ENCODE results near the gene MYOG.

The MYOG gene

DNA sequence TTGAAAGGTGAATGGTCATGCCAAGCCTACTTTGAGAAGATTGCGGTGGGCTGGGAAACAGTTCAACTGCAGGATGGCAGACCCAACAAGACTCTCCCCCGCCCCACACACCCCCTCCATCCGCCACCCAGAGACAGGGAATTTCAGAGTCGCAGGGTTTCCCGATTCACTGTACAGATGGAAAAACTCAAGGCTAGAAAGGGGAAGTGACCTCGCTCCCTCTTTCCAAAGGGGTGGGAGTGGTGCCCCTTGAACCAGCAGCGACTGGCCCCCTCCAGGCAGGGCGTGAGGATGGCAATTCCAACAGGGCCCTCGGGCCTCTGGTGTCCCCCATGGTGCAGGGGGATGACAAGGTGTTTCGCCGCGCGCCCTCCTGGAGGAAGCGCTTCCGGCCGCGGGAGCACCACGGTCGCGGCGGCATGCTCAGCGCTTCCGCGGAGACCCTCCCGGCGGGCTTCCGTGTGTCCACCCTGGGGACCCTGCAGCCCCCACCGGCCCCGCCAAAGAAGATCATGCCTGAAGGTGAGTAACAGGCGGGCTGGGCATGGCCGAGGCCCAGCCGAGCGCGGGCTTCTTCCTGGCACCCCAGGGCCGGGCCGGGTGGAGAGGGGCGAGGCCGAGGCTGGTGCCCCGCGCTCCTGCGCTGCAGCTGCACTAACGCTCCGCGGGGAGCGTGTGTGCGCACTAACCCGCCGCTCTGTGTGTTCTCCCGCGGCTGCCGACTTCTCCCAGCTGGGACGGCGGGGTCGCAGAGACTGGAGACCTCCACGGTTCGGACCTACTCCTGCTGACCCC, 10.4 kb downstream of the MYOG start:
- peak; percentile 12 for DNase-seq
- H3K27me3 Mint-ChIP-seq = peaks cover 43% of the 10 kb centered on the region
- peak; percentile 25 for ATAC-seq
- H3K9me3 Mint-ChIP-seq = no peaks in the 10 kb centered on the region
- H3K27ac Mint-ChIP-seq = no peak overlapping the region
- H3K4me1 Mint-ChIP-seq = peaks cover 4% of the 10 kb centered on the region
- H3K36me3 Mint-ChIP-seq (ENCODE audit: low read depth) = peaks cover 2% of the 10 kb centered on the region
- no peak overlapping the region for H3K4me3 Mint-ChIP-seq

DNA sequence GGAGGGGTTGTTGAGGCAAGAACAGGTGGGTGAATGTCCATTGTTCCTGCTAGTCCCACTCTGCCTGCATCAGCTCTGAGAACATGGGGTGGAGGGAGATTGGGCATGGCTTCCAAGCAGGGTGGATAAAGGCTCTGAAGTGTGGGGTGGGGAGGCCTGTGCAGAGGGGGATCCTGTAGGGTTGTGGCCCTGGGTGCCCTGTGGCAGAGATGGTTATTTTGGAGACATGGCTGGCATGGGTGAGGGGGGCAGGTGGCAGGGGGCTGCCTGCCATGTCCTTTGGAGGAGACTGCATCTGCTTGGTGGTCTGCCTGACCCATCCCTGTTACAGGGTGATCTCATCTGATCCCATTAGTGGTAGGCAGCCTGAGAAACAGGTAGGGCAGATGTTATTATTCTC, 11.2 kb downstream of the MYOG start:
- no peak overlapping the region for H3K4me3 Mint-ChIP-seq
- no peak overlapping the region for H3K27ac Mint-ChIP-seq
- peaks cover 4% of the 10 kb centered on the region for H3K4me1 Mint-ChIP-seq
- DNase-seq (no peak), ATAC-seq (no peak)
- H3K27me3 Mint-ChIP-seq = peaks cover 43% of the 10 kb centered on the region
- no peaks in the 10 kb centered on the region for H3K9me3 Mint-ChIP-seq
- peaks cover 2% of the 10 kb centered on the region for H3K36me3 Mint-ChIP-seq (ENCODE audit: low read depth)

DNA sequence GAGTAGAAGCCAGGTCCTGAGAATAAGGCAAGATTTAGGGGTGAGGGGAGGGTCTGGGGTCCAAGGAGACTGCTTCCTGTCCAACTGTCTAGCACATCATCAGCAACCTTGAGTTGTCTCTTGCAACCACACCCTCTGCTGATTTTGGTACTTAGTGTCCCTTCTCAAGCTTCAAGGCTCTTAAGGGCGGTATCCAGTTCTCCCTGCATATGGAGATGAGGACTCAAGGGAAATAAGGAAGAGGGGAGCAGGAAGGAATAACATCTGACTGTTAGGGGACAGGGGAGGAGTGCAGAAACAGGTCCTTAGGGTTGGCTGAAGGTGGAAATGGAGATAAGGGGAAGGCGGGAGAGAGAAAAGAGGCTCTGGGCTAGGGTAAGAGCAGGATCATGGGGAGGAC, 12.3 kb downstream of the MYOG start:
- H3K4me1 Mint-ChIP-seq = peaks cover 4% of the 10 kb centered on the region
- DNase-seq = no peak
- no peak for ATAC-seq
- H3K27me3 Mint-ChIP-seq = peaks cover 43% of the 10 kb centered on the region
- no peak overlapping the region for H3K27ac Mint-ChIP-seq
- peaks cover 2% of the 10 kb centered on the region for H3K36me3 Mint-ChIP-seq (ENCODE audit: low read depth)
- H3K9me3 Mint-ChIP-seq = no peaks in the 10 kb centered on the region
- H3K4me3 Mint-ChIP-seq = no peak overlapping the region

DNA sequence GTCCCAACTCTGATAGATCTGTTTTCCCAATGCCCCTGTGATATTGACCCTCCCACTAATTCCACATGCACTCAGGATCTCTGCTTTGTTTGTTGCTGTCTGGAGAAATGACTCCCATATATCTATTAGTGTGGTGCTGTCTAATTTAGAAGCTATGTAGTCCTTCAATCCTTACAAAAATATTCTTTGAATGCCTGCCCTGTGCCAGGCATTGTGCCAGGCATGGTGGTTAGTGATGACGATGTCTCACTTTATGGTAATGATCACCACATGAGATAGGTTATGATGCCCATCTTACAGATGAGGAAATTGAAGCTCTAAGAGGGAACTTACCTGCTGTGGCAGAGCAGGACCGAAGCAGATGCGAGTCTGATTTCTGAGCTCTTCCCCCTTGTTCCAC, 12.9 kb downstream of the MYOG start:
- Mint-ChIP-seq H3K27me3 (peaks cover 39% of the 10 kb centered on the region), H3K36me3 (ENCODE audit: low read depth) (peaks cover 2% of the 10 kb centered on the region), H3K27ac (no peak overlapping the region), H3K9me3 (no peaks in the 10 kb centered on the region), H3K4me1 (peaks cover 4% of the 10 kb centered on the region), H3K4me3 (no peak overlapping the region)
- ATAC-seq (no peak), DNase-seq (no peak)

DNA sequence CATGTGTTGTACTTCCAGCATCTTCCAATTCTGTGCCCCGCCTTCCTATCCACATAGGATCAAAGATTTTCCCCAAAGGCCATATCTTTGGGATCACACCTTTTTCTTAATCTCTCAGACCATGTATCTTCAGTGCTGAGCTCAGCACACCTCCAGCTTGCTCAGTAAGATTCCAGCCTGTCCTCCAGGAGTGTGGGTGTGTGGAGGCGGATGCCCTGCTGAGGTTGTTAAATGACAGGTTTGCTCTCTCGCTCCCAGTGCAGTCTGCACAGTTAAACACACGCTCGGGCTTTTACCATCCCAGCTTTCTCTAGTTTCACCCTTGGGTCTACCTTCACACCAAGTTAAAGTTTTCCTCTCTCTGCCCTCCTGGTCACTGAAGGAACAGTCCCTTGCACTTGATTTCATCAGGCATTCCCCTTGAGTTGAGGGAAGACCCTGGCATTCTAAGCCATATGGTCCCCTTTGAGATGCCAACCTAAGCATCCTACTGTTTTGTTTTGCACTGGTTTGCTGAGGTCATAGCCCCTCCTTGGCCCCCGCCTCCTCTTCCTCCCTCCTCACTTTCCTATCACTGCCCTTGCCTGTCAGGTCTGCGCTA, 13.7 kb downstream of the MYOG start:
- ATAC-seq = no peak
- Mint-ChIP-seq H3K9me3 (no peaks in the 10 kb centered on the region), H3K27ac (no peak overlapping the region), H3K36me3 (ENCODE audit: low read depth) (peaks cover 2% of the 10 kb centered on the region), H3K27me3 (peaks cover 34% of the 10 kb centered on the region), H3K4me3 (no peak overlapping the region), H3K4me1 (peaks cover 4% of the 10 kb centered on the region)
- DNase-seq = no peak

DNA sequence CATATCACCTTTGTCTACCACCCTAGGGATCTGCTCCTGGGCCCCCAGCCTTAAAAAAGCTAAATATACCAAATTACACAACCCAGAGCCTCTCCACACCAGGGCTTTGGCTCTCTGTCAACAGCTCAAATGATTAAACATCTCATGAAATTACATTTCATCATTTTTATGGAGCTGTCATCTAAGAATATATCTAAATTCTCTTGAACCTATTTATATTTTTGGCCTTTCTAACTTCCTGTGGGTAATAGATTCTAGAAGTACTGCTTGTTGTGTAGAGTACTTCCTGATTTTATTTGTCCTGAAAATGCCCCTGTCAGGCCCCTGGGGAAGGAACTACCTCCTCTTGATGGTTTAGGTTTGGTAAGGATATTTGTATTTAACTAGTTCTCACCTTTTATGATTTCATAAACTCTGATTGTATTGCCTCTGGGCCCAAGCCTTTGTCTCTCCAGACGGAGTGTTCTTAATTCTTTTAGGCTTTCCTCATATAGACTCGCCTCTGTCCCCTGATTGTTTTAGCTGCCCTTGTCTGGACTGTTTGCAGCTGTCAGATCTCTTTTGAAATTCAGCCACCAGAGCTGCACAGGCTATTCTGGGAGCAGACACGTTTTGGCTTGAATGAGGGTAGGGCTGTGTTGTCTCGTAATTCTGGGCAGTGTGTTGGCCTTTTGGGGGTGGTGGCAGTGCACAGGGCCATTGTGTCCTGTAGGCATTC, 16.6 kb downstream of the MYOG start:
- Mint-ChIP-seq H3K36me3 (ENCODE audit: low read depth) (peaks cover 2% of the 10 kb centered on the region), H3K27me3 (peaks cover 14% of the 10 kb centered on the region), H3K27ac (no peak overlapping the region), H3K4me3 (no peak overlapping the region), H3K4me1 (no peaks in the 10 kb centered on the region), H3K9me3 (no peaks in the 10 kb centered on the region)
- no peak for ATAC-seq
- no peak for DNase-seq

DNA sequence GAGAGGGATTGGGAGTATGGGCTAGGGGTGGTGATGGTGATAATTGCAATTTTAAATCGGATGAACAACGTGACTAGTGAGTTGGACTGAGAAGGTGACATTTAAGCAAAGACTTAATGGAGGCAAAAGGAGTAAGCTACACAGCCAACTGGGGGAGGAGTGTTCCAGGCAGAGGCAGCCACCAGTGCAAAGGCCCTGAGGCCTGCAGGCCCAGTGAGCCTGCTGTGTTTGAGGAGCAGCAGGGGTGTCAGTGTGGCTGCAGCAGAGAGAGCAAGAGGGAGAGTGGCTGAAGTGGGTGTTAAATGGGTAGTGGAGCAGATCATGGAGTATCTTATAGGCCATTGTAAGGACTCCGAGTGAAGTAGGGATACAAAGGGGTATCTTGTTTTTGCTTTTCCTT, 18.8 kb downstream of the MYOG start:
- Mint-ChIP-seq H3K27ac (no peak overlapping the region), H3K4me3 (no peak overlapping the region), H3K27me3 (no peaks in the 10 kb centered on the region), H3K9me3 (no peaks in the 10 kb centered on the region), H3K36me3 (ENCODE audit: low read depth) (peaks cover 2% of the 10 kb centered on the region), H3K4me1 (no peaks in the 10 kb centered on the region)
- DNase-seq = no peak
- ATAC-seq = no peak

DNA sequence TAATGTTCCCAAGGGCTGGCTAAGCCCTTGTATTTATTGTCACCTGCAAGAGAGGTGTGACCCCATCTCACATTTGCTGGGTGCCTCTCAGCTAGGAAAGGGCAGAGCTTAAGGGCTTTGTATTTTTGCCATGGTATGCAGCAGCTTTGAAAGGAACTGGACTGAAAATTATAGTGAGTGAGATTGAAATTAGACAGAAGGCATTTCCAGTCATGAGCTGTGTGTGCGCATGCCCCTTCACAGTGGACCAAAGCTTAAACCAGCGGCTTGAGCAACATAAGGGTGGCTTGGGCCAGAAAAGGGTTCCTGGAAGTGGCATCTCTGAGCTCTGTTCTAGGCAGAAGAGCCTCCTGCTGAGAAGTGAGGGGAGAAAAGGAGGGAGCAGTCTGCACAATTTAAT, 19.8 kb downstream of the MYOG start:
- Mint-ChIP-seq H3K4me1 (no peaks in the 10 kb centered on the region), H3K4me3 (no peak overlapping the region), H3K9me3 (no peaks in the 10 kb centered on the region), H3K36me3 (ENCODE audit: low read depth) (no peaks in the 10 kb centered on the region), H3K27ac (no peak overlapping the region), H3K27me3 (no peaks in the 10 kb centered on the region)
- ATAC-seq = no peak
- no peak for DNase-seq

DNA sequence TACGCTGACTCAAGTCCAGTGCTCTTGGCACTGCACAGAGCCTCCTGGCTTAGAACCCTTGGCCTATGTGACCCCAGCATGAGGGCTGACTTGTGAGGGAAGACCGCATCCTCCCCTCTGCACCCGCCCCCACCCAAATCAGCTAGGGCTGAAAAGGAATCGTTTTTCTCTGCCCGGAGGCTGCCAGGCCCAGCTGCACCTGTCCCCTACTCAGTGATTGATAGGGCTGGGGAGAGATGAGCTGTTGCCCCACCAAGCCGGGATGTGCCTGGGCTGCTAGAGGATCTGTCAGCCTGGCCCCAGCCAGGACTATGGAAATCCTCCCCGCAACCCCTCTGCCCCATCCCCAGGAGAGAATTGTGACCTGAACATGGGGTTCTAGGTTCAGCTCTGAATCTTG, 20.6 kb downstream of the MYOG start:
- Mint-ChIP-seq H3K27ac (no peak overlapping the region), H3K36me3 (ENCODE audit: low read depth) (no peaks in the 10 kb centered on the region), H3K27me3 (no peaks in the 10 kb centered on the region), H3K4me1 (no peaks in the 10 kb centered on the region), H3K4me3 (no peak overlapping the region), H3K9me3 (no peaks in the 10 kb centered on the region)
- DNase-seq (no peak), ATAC-seq (no peak)

DNA sequence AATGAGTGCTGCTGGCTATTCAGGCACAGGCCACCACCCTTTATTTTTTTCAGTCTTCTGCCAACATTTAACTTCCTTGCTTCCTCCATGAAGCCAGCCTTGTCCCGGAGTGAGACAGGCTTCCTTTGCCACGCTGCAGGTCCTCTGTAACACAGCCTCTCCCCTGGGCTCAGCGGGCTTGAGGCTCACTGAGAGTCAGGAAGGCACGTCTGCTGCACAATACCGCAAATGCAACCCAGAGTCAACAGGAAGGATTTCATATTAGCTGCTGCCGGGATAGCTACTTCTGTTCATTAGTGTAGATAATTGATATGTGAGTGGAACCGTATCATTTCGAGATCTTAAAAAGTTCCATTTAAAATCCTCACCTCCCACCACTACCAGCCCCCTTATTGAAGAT, 22.5 kb downstream of the MYOG start:
- Mint-ChIP-seq H3K36me3 (ENCODE audit: low read depth) (no peaks in the 10 kb centered on the region), H3K4me1 (no peaks in the 10 kb centered on the region), H3K4me3 (no peak overlapping the region), H3K27ac (no peak overlapping the region), H3K9me3 (no peaks in the 10 kb centered on the region), H3K27me3 (no peaks in the 10 kb centered on the region)
- ATAC-seq = no peak
- no peak for DNase-seq

DNA sequence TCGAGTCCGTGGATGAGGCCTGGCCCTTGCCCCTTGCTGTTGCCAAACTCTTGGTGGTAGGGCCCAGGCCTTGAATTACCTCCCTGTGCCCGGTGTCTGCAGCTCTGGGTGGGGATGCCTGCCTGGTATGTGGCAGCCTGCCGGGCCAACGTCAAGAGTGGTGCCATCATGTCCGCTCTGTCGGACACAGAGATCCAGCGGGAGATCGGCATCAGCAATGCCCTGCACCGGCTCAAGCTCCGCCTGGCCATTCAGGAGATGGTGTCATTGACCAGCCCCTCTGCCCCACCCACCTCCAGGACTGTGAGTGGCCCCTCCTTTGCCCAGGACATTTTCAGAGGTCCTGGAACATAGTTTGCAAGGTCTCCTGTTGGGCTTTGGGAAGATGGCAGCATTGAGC, 25.7 kb downstream of the MYOG start:
- Mint-ChIP-seq H3K36me3 (ENCODE audit: low read depth) (peaks cover 2% of the 10 kb centered on the region), H3K27me3 (peaks cover 2% of the 10 kb centered on the region), H3K9me3 (no peaks in the 10 kb centered on the region), H3K4me1 (no peaks in the 10 kb centered on the region), H3K27ac (no peak overlapping the region), H3K4me3 (no peak overlapping the region)
- DNase-seq (no peak), ATAC-seq (no peak)

DNA sequence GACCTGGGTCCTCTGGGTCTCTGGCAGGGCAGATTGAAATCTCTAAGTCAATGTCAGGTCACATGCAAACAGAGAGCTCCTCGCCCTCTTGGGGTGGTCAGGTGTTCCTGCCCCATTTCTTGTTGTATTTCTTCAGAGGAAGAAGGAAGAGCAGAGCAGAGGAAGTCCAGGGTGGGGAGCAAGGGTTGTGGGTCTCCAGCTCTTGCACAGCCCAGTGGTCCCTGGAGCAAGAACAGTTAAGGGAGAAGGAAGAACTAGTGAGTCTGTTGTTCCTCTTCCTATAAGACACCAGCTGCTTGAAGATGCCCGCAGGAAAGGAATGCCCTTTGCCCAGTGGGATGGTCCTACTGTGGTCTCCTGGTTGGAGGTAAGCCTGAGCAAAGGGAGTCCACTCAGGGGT, 26.3 kb downstream of the MYOG start:
- DNase-seq (no peak), ATAC-seq (no peak)
- Mint-ChIP-seq H3K4me1 (no peaks in the 10 kb centered on the region), H3K27me3 (peaks cover 2% of the 10 kb centered on the region), H3K4me3 (no peak overlapping the region), H3K36me3 (ENCODE audit: low read depth) (peaks cover 2% of the 10 kb centered on the region), H3K27ac (no peak overlapping the region), H3K9me3 (no peaks in the 10 kb centered on the region)

DNA sequence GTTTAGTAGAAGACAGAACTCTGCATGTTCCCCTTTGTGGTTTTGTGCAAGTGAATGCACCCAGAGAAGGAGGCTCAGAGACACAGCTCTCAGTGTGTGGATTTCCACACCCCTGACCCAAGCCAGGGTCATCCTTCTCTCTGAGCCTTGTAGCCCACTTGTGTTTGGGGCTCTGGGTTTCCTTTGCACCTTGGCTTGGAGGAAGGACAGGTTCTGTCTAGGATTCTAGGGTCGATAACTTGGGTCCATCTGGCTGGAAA, 27.2 kb downstream of the MYOG start:
- peaks cover 2% of the 10 kb centered on the region for H3K36me3 Mint-ChIP-seq (ENCODE audit: low read depth)
- ATAC-seq = no peak
- no peak overlapping the region for H3K27ac Mint-ChIP-seq
- no peak for DNase-seq
- no peak overlapping the region for H3K4me3 Mint-ChIP-seq
- no peaks in the 10 kb centered on the region for H3K4me1 Mint-ChIP-seq
- H3K9me3 Mint-ChIP-seq = no peaks in the 10 kb centered on the region
- peaks cover 2% of the 10 kb centered on the region for H3K27me3 Mint-ChIP-seq

DNA sequence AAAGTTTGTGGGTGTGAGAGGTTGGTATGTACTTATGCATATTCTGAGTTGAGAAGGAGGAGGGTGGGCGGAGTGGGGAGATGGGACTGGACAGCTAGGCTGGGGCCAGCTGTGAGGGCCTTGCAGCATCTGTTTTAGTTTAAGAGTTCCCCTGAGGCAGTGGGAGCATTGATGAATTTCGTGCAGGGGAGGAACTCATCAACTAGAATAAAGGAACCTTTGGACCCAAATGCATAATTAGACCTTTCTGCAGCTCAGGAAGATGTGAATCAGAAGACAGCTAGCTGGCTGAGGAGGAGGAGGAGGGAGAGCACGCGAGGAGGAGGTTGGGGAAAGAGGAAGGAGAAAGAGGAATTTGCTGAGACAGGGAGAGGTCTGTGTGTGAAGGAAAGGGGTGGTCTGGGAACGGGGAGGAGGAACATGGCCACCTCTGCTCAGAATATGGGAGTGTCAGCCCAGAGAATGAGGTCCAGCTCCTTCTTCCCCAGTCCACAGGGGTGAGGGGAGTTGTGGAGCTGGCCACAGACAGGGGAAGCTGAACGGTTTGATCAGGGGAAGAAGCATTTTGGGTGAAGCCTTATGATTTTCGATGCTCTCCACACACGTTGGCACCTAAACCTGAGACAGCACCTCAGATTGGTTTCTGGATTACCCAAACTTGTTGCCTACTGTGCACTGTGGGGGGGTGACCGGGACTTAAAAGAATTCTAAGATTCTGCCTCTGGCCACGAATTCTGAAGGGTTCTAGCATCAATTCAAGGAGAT, 27.7 kb downstream of the MYOG start:
- Mint-ChIP-seq H3K4me1 (no peaks in the 10 kb centered on the region), H3K27ac (no peak overlapping the region), H3K4me3 (no peak overlapping the region), H3K27me3 (peaks cover 2% of the 10 kb centered on the region), H3K36me3 (ENCODE audit: low read depth) (peaks cover 2% of the 10 kb centered on the region), H3K9me3 (no peaks in the 10 kb centered on the region)
- no peak for DNase-seq
- no peak for ATAC-seq

DNA sequence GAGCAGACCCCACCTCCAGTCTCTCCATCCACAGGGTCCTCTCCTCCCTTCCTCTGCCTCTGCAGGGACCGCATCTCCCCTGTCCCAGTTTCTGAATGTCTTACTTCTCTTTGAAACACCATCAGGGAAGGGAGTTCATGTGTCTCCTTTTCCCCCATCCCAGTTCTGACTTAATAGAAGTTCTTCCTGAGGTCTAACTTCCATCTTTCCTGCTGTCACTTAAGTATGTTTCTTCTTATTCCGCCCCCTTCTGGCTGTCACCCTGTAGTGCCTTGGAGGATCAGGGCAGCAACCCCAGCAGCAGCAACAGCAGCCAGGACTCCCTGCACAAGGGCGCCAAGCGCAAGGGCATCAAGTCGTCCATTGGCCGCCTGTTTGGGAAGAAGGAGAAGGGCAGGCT, 29.3 kb downstream of the MYOG start:
- no peak for ATAC-seq

More for the DNA sequence above, 29.3 kb downstream of the MYOG start:
- H3K9me3 Mint-ChIP-seq = no peaks in the 10 kb centered on the region
- H3K4me3 Mint-ChIP-seq = no peak overlapping the region
- peaks cover 2% of the 10 kb centered on the region for H3K36me3 Mint-ChIP-seq (ENCODE audit: low read depth)
- H3K4me1 Mint-ChIP-seq = no peaks in the 10 kb centered on the region
- no peak overlapping the region for H3K27ac Mint-ChIP-seq
- peaks cover 2% of the 10 kb centered on the region for H3K27me3 Mint-ChIP-seq
- no peak for DNase-seq

All from activated naive CD8-positive, alpha-beta T cell treated with anti-CD3 and anti-CD28 coated beads, Interleukin-2, amount 50 U/mL, for 24 hours (primary cell).